GM19035 (cell line): ENCODE results near the gene NDUFB11.
A peak's percentile ranks its signal among the peaks of the same experiment; 100 is the strongest.
"Not testable (repeated sequence)": the region's sequence is repeated elsewhere in the genome, so short reads cannot be mapped to it uniquely, and the experiment has no call there.

ENCODE experiments used
- ATAC-seq: cut with Tn5 transposase; IDR thresholded peaks from one replicate; pipeline ENCODE4 v1.9.1; 2021; ENCODE audit not compliant: unreplicated experiment

The NDUFB11 gene

GRCh38 chrX:47146936-47147859, 2.7 kb upstream of the NDUFB11 start:
- ATAC-seq = no peak

GRCh38 chrX:47146121-47146935, 1.8 kb upstream of the NDUFB11 start:
- no peak for ATAC-seq

- peak; percentile 22 for ATAC-seq
These were observed 1.1 kb upstream of the NDUFB11 start for GRCh38 chrX:47145395-47146120.

- peak; percentile 10 for ATAC-seq
These were observed 442 bp downstream of the NDUFB11 start for GRCh38 chrX:47143894-47144625.

DNA sequence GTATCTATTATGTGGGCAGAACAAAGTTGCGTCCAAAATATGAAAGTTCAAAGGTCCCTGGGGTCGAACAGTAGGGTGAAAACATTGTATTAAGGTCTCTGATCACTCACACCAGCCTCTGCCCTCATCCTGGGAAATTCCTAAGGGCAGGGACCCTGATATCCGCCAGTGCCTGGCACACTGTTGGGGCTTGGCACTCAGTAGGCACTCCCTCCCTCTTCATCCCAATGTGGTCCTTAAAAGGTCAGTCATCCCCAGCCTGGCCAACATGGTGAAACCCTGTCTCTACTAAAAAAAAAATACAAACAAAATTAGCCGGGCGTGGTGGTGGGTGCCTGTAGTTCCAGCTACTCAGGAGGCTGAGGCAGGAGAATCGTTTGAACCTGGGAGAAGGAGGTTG, 6.3 kb downstream of the NDUFB11 start:
- no peak for ATAC-seq

DNA sequence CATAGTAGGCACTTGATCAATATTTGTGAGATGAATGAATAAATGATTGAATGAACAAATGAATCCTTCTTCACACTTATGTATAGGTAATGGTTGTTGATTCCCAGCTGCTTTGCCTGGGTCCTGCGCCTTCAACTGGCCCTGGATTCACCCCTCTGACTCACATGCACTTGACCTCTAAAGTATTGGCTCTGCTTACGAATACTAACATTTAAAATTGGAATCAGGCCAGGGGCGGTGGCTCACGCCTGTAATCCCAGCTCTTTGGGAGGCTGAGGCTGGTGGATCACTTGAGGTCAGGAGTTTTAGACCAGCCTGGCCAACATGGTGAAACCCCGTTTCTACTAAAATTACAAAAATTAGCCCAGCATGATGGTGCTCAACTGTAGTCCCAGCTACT, 8.9 kb downstream of the NDUFB11 start:
- not testable (repeated sequence) for ATAC-seq

GRCh38 chrX:47133493-47133892, 11.0 kb downstream of the NDUFB11 start:
- no peak for ATAC-seq

- ATAC-seq = no peak
These were observed 14.6 kb downstream of the NDUFB11 start for GRCh38 chrX:47129899-47130358.

DNA sequence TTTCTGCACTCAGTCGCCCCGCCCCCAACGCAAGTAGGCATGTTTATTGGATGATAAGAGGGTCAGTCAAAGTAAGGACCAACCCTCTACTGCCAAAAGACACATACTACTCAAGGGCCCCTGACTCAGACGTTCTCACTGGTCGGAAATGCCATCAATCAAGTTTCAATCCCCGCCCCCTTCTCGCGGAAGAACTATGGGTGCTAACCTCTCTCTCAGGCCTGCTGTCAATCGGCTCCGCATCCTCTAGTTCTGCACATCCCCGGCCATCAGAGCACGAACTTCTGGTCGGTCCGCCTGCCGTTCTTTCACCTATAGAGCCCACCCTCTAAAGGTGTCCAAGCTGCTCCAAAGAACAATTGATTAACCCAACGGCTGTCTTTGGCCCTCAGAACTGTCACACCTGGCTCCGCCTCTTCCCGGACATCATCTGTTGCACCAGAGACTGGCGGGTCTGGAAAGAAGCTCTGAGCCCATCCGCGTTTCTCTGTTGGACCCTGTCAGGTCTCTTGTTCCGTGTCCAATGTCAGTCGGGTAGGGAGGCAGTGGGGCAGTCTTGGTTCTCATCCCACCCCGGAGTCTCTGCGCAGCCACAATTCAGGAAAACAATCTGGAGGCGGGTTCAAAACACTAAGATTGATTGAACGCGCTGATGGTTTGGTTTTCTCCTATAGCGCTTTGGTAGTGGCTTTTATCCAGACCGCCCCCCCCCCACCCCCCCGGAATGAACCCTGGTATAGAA, 15.2 kb downstream of the NDUFB11 start:
- ATAC-seq = peak; percentile 97

GRCh38 chrX:47124466-47124865, 20.0 kb downstream of the NDUFB11 start:
- not testable (repeated sequence) for ATAC-seq

GRCh38 chrX:47116551-47117110, 27.9 kb downstream of the NDUFB11 start:
- not testable (repeated sequence) for ATAC-seq

DNA sequence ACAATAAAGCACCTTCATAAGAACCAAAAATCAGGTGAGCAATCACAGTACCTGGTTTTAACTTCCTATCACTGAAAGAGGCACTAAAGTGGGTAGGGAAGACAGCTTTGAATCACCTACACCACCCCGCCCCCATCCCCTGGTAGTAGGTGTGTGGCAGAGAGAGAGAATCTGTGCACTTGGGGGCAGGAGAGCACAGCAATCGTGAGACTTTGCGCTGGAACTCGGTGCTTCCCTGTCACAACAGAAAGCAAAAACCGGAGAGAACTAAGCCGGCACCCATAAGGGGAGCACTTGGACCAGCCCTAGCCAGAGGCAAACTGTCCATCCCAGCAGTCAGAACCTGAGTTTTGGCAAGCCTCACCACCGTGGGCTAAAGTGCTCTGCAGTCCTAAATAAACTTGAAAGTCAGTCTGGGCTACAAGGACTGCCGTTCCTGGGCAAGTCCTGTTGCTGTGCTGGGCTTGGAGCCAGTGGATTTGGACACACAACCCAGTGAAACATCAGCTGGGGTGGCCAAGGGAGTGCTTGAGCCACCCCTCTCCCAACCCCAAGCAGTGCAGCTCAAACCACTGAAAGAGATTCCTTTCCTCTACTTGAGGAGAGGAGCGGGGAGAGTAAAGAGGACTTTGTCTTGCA, 32.1 kb downstream of the NDUFB11 start:
- ATAC-seq = no peak

- not testable (repeated sequence) for ATAC-seq
These were observed 33.4 kb downstream of the NDUFB11 start for GRCh38 chrX:47110936-47111615.

DNA sequence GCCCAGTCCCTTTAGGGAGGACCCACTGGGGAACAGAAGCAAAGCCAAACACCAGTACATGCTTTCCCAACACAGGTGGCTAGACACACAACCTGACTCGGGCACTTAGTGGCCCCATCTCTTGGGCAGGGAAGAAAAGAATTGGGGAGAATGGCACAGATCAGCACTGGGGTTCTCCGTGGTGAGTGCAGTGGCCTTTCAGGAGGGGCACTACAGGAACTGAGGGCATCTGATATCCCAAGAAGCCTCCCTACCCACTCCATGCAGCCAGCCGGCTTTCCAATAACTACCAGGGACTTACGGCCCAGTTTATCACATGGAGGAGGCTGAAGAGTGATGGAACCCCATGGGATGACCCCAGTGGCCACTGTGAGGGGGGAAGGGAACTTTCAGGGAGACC, 43.3 kb downstream of the NDUFB11 start:
- no peak for ATAC-seq

DNA sequence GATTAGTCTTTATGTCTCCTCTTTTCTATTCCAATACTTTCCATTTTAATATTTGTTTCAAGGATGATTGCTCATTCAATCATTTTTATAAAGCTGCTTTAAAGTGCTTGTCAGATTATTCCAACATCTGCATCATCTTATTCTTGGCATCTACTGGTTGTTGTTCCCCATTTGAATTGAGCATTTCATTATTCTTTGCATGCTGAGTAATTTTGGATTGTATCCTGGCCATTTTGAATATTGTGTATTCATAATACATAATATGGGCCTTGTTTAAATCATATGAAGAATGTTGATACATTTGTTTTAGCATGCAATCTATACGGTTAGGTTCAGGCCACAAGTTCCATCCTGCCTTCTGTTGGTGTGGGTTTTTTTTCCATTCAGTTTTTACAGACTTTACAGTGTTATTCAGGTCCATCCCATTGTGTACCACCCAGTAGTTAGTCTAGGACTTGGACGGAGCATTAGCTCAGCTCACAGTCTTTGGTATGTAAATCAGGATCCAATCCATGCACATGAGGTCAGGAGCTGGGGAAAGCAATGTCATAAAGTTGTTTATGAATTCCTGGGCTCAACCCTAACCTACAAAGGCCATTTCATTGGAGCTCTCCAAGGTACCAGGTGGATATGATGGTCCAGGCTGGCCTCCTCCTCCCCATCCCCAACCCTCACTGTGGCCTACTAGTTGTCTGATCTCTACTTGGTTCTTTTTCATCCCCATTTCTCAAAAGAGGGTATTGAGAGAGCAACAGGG, 46.0 kb downstream of the NDUFB11 start:
- no peak for ATAC-seq

GRCh38 chrX:47097018-47097417, 47.5 kb downstream of the NDUFB11 start:
- ATAC-seq = no peak

DNA sequence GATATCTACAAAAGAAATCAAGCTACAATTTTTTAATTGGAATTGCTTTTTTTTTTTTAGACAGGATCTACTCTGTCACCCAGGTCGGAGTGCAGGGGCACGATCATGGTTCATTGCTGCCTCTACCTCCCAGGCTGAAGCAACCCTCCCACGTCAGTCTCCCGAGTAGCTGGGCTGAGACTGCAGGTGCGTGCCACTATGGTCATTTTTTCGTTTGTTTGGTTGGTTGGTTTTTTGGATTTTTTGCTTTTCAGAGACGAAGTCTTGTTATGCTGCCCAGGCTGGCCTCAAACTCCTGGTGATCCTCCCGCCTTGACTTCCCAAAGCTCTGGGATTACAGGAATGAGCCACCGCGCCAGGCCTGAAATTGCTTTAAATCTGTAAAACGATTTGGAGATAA, 50.6 kb downstream of the NDUFB11 start:
- ATAC-seq = no peak

DNA sequence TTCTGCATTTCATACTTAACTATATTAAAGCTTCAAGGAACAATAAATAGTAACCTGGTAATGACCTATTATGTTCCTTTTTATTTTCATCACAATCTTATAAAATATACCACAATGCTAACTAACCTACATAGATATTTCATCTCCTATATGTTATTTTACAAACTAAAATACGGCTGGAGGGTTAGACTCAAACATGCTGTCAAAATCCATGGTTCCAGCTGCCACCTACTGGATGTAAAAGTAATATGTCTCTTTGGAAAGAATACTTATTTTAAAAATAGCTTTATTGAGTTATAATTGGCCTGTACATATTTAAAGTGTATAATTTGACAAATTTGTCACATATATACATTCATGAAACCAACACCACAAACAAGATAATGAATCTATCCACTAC, 51.3 kb downstream of the NDUFB11 start:
- no peak for ATAC-seq
